Upper lobe of left lung (tissue), 6 donors: Measurements from ENCODE around the gene CAPN11. TPM values are rescaled to one million over a fixed set of nuclear protein-coding genes. Genes with fewer than 3 reads are reported as not detected.
A peak's percentile ranks its signal among the peaks of the same experiment; 100 is the strongest.

ENCODE experiments used
- ATAC-seq, 2 donors: fragments of 200-7000 bp; cut with Tn5 transposase; one replicate each; pipeline ENCODE4 v1.9.1; 2022; ENCODE audit warnings: mild to moderate bottlenecking in 2 of 2, moderate library complexity in 2 of 2; ENCODE audit not compliant: low FRiP score in 2 of 2
- DNase-seq, 2 donors: peaks; one replicate each; pipeline ENCODE4 v3.0.0-alpha.2; 2019 to 2020
- H3K27ac ChIP-seq, 4 donors: fragments of 200-600 bp; sonication (generic); one replicate each; pipeline ENCODE4 v1.5.1; 2016 to 2019
- H3K27me3 ChIP-seq, 4 donors: fragments of 200-600 bp; sonication (generic); one replicate each; pipeline ENCODE4 v1.5.1; 2017 to 2019
- H3K36me3 ChIP-seq, 4 donors: fragments of 200-600 bp; sonication (generic); one replicate each; pipeline ENCODE4 v1.5.1; 2016 to 2019
- H3K4me1 ChIP-seq, 4 donors: fragments of 200-600 bp; sonication (generic); one replicate each; pipeline ENCODE4 v1.5.1; 2018 to 2019
- H3K4me3 ChIP-seq, 4 donors: fragments of 200-600 bp; sonication (generic); one replicate each; pipeline ENCODE4 v1.5.1; 2017 to 2019; ENCODE audit warnings: mild to moderate bottlenecking in 2 of 4, moderate library complexity in 1 of 4
- H3K9me3 ChIP-seq, 4 donors: fragments of 200-600 bp; sonication (generic); one replicate each; pipeline ENCODE4 v1.5.1; 2018 to 2019
- CTCF ChIP-seq, 6 experiments: fragments of 450-650 bp in 4 of 6; fragments of 200-600 bp in 2 of 6; sonication (generic) in 2 of 6; IDR thresholded peaks; one replicate each; pipeline ENCODE4 v1.5.1; 2016 to 2019; ENCODE audit warnings: antibody characterized with exemption in 6 of 6
- EP300 ChIP-seq, 4 donors: sonication (generic); formaldehyde crosslinking; IDR thresholded peaks; one replicate each; pipeline ENCODE4 v1.5.1; 2017; ENCODE audit warnings: antibody characterized with exemption in 4 of 4, control low read depth in 2 of 4
- POLR2A ChIP-seq, 4 donors: fragments of 450-650 bp; IDR thresholded peaks; one replicate each; pipeline ENCODE4 v1.5.1; 2016 to 2017; ENCODE audit warnings: antibody characterized with exemption in 4 of 4, mild to moderate bottlenecking in 2 of 4
- POLR2AphosphoS5 ChIP-seq, 2 donors: sonication (generic); formaldehyde crosslinking; IDR thresholded peaks; one replicate each; pipeline ENCODE4 v1.5.1; 2017; ENCODE audit warnings: antibody characterized with exemption in 2 of 2
- WGBS, 2 donors: methylation state at CpG; one replicate each; pipeline ENCODE4 v1.1.5; 2017 to 2018; 5-methylcytosine and 5-hydroxymethylcytosine counted together
- total RNA-seq, 6 donors: library from RNA; depleted of rRNA in 4 of 6; stranded (reverse); fragments of >200 nt in 4 of 6; gene quantifications; one replicate each; pipeline versions ENCODE4 v1.1.0 to v1.2.1, GENCODE V29; 2016 to 2021
- donor health status: DM: no; HTN: no; CAD: no; lungs with moderate emphysema.
- donor health status: DM: no; HTN: yes; CAD: no; lungs with severe emphysema.

The CAPN11 gene
- total RNA-seq, 6 donors from 2014 or later: 0.30 to 0.81 (median 0.52) TPM; not detected in 2

DNA sequence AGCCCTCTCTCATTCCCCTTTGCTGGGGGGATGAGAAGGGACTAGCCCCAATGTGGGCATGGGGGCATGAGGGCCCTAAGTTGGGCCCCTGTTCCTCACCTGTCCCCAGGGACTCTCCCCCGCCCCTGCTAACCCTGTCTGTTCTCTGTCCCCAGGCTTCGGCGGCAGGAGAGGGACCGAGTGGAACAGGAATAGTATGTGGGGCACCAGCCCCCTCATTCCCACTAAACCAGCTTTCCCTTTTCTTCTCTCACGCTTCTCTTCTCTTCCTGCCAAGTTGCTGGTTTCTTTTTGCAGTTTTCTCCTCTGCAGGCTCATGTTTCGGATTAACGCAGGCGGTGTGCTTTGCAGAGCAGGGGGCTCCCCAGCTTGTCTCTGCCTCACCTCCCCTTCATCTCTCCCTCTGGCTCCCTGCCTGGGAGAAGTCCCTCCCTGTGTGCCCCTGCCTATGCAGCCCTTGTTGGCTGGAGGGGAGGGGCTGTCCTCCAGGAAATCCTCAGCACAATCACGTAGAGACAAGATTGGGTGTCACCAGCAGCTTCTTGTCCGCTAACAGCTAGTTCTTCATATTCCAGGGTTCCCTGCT is 23.4 kb upstream of the CAPN11 start:
- H3K36me3 ChIP-seq: peaks cover 23 to 56% (median 51%) of the 10 kb centered on the region in 4 donors
- DNase-seq (no peak), ATAC-seq (no peak)
- WGBS, 2 donors: 79 to 89% methylated on average over 9 to 10 of the region's 10 CpGs
- TF ChIP-seq CTCF (IDR thresholded peaks at IDR 0.05): no peak
- TF ChIP-seq POLR2A (IDR thresholded peaks at IDR 0.05): no peak
- TF ChIP-seq EP300 (IDR thresholded peaks at IDR 0.05): no peak
- TF ChIP-seq POLR2AphosphoS5 (IDR thresholded peaks at IDR 0.05): no peak
- no peak overlapping the region for H3K4me3 ChIP-seq
- no peaks in the 10 kb centered on the region for H3K9me3 ChIP-seq
- H3K4me1 ChIP-seq: peaks cover 13 to 32% (median 19%) of the 10 kb centered on the region in 4 donors
- no peaks in the 10 kb centered on the region for H3K27me3 ChIP-seq
- H3K27ac ChIP-seq: no peak overlapping the region

GRCh38 chr6:44135875-44136274 is 22.7 kb upstream of the CAPN11 start:
- DNase-seq (no peak), ATAC-seq (no peak)
- TF ChIP-seq POLR2A (IDR thresholded peaks at IDR 0.05) (no peak), EP300 (IDR thresholded peaks at IDR 0.05) (no peak), POLR2AphosphoS5 (IDR thresholded peaks at IDR 0.05) (no peak), CTCF (IDR thresholded peaks at IDR 0.05) (no peak)
- Histone ChIP-seq H3K36me3 (peaks cover 27 to 62% (median 57%) of the 10 kb centered on the region in 4 donors), H3K4me1 (peaks cover 13 to 28% (median 19%) of the 10 kb centered on the region in 4 donors), H3K27me3 (no peaks in the 10 kb centered on the region), H3K9me3 (no peaks in the 10 kb centered on the region), H3K4me3 (no peak overlapping the region), H3K27ac (no peak overlapping the region)
- WGBS, 2 donors: 90 to 91% methylated on average over 5 to 7 of the region's 7 CpGs

- ATAC-seq (no peak), DNase-seq (peak in 1 of 2 donors; percentile 39)
- H3K4me1 ChIP-seq: peaks cover 2 to 5% (median 4%) of the 10 kb centered on the region in 4 donors
- H3K27ac ChIP-seq: no peak overlapping the region
- H3K36me3 ChIP-seq: peaks cover 32 to 87% (median 74%) of the 10 kb centered on the region in 4 donors
- no peaks in the 10 kb centered on the region for H3K27me3 ChIP-seq
- TF ChIP-seq CTCF (IDR thresholded peaks at IDR 0.05): no peak
- no peak for TF ChIP-seq EP300 (IDR thresholded peaks at IDR 0.05)
- no peak for TF ChIP-seq POLR2A (IDR thresholded peaks at IDR 0.05)
- no peak for TF ChIP-seq POLR2AphosphoS5 (IDR thresholded peaks at IDR 0.05)
- H3K9me3 ChIP-seq: no peaks in the 10 kb centered on the region
- 67 to 70% methylated on average over 4 of the region's 6 CpGs for WGBS, 2 donors
- H3K4me3 ChIP-seq: no peak overlapping the region
Measured at GRCh38 chr6:44138717-44139350, 19.8 kb upstream of the CAPN11 start.

GRCh38 chr6:44139351-44139743 is 19.3 kb upstream of the CAPN11 start:
- Histone ChIP-seq H3K9me3 (no peaks in the 10 kb centered on the region), H3K27me3 (no peaks in the 10 kb centered on the region), H3K27ac (no peak overlapping the region), H3K4me3 (no peak overlapping the region), H3K36me3 (peaks cover 32 to 91% (median 74%) of the 10 kb centered on the region in 4 donors), H3K4me1 (peaks cover 0 to under 1% (median 0%) of the 10 kb centered on the region in 4 donors)
- no peak for DNase-seq
- 93 to 94% methylated on average over 4 to 10 of the region's 10 CpGs for WGBS, 2 donors
- no peak for ATAC-seq
- TF ChIP-seq EP300 (IDR thresholded peaks at IDR 0.05): no peak
- no peak for TF ChIP-seq POLR2AphosphoS5 (IDR thresholded peaks at IDR 0.05)
- TF ChIP-seq CTCF (IDR thresholded peaks at IDR 0.05): no peak
